CD4-positive, alpha-beta T cell treated with Interleukin-6 at 100 ng/mL for 8 hours (primary cell): ENCODE results near the gene RNF38.
"Not testable (repeated sequence)": the region's sequence is repeated elsewhere in the genome, so short reads cannot be mapped to it uniquely, and the experiment has no call there.

Experiments
- DNase-seq: peaks from one replicate; pipeline ENCODE4 v3.0.0-alpha.2; 2020; ENCODE audit warnings: mixed read lengths, low spot score

RNF38 gene

GRCh38 chr9:36407122-36407723 lies 7.2 kb upstream of the RNF38 start:
- peak; percentile 73 for DNase-seq

DNA sequence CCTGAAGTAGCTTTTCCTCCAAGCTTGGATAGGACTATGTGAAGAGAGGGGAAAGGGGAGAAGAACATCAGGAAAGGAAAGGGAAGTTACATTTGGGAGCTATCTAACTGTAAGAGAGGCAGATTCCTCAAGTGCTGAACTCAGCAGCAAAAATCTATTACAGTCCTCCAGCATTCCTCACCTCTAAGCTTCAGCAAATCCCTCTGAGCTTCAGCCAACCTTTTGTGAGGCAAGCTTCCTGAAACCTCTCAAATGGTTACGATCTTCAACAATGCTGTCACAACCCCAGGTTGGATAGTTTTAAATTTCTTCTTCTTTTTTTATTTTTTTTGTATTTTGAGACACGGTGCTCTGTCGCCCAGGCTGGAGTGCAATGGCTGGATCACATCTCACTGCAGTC lies 2.5 kb upstream of the RNF38 start:
- DNase-seq: no peak

GRCh38 chr9:36401897-36402480 lies 1.9 kb upstream of the RNF38 start:
- no peak for DNase-seq

GRCh38 chr9:36401164-36401740 lies 1.2 kb upstream of the RNF38 start:
- DNase-seq: peak; percentile 81

DNA sequence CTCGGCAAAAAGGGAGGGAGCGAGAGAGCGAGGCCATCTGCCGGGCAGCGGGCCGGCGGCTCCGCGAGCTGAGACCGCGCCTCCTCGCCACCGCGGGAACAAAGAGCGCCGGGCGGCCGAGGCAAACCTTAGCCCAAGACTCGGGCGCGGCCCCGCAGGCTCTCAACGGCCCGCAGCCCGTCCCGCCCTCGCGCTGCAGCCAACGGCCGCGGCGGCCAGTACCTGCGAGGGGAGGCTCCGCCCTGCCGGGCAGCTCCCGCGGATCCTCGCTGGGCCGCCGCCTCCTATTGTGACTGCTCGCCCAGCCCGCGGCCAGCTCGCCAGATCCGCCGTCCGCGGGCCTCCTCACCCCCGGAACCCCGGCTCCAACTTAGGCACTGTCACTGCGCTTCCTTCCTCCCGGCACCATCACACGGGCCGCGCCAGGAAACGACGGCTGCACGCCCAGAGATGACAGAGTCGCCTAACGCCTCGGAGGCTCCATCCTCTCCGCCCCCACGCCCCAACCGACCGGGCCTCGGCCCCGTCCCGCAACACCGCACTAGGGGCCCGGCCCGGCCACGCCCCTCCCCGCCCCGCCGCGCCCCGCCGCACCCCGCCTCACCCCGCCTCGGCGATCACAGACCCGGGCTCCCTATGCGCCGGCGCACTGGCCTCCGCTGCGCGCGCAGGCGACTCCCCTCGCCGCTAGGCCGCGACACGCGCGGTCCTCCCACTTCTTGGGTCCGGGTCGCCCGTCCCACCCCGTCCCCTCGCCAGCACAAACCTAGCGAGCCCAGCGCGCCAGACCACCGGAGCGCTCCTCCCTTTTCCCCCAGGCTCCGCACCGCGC lies 479 bp upstream of the RNF38 start:
- DNase-seq: peak; percentile 88

DNA sequence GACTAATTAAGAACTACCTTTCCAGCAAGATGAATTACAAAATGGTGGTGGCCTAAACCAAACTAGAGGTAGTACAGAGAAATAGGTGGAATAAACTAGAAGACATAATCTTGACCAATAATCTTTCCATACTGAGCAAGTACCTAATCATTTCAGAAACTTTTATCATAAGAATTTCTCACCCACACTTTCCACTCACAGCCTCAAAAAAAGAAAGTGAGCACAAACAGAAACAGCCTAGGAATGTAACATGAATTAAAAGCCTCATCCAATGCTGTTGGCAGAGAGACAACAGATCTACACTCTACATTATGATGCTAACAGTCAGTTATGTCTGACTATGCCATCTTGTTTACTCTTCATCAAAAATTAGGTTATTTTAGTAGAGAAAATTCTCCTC lies 1.3 kb downstream of the RNF38 start:
- no peak for DNase-seq

DNA sequence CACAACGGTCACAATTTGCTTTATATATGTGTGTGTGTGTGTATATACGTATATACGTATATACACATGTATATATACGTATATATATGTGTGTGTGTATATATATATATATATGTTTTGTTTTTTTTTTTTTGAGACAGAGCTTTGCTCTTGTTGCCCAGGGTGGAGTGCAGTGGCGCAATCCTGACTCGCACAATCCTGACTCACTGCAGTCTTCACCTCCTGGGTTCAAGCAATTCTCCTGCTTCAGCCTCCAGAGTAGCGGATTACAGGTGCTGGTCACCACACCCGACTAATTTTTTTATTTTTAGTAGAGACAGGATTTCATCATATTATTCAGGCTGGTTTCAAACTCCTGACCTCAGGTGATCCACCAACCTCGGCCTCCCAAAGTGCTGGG lies 3.1 kb downstream of the RNF38 start:
- DNase-seq: no peak

GRCh38 chr9:36392489-36392888 lies 7.6 kb downstream of the RNF38 start:
- DNase-seq: no peak

GRCh38 chr9:36389590-36389989 lies 10.5 kb downstream of the RNF38 start:
- DNase-seq: no peak

DNA sequence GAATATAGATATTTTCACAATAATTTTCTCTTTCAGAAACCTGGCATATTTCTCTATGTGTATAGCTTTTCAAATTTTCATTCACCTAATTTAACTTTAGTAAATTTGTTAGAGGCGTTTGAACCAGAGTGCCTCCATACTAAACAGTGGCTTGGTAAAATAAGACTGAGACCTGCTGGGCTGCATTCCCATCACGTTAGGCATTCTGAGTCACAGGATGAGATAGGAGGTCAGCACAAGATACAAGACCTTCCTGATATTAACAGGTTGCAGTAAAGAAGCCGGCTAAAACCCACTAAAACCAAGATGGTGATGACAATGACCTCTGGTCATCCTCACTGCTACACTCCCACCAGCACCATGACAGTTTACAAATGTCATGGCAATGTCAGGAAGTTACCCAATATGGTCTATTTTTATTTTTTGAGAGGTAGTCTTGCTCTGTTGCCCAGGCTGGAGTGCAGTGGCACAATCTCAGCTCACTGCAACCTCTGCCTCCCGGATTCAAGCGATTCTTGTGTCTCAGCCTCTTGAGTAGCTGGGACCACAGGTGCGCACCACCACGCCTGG lies 13.6 kb downstream of the RNF38 start:
- DNase-seq: not testable (repeated sequence)

GRCh38 chr9:36382484-36382883 lies 17.6 kb downstream of the RNF38 start:
- no peak for DNase-seq

DNA sequence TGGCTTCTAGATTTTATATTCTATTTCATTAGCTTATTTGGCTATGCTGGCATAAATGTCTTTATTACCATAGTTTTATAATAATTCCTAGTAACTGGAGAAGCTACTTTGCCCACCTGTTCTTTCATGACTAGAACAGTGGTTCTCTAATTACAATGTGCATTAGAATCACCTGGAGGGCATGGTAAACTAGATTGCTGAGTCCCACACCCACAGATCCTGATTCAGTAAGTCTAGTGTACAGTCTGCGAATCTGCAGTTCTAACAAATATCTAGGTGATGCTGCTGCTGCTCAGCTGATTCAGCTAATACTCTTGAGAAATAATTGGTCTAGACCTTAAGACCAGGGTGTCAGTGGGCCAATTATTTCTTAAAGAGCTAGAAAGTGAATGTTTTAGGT lies 35.5 kb downstream of the RNF38 start:
- DNase-seq: no peak

DNA sequence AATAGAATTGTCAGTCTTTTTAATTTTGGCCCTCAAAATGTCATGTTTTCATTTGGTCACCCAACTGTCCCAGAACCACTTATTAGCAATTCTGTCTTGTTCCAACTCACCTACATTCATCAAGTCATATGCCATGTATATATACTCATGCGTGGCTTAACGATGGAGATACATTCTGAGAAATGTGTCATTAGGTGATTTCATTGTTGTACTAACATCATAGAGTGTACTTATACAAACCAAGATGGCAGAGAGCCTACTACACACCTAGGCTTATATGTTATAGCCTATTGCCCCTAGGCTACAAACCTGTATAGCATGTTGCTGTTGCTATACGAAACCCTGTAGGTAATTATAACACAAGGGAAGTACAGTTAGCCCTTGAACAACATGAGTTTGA lies 36.6 kb downstream of the RNF38 start:
- DNase-seq: no peak

DNA sequence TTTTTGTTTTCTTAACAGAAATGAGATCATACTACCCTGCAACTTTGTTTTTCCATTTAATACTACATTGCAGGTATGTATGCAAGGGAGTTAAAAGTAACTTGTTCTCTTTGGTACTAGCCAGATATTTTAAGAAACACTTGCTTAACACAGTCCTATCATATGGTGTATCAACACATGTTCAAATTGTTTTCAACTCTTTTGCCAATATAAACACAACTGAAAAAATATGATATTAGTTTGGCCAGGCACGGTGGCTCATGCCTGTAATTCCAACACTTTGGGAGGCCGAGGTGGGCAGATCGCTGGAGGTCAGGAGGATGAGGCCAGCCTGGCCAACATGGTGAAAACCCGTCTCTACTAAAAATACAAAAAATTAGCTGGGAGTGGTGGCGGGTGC lies 41.6 kb downstream of the RNF38 start:
- DNase-seq: no peak

- DNase-seq: no peak
Measured at GRCh38 chr9:36357639-36358038, 42.4 kb downstream of the RNF38 start.

DNA sequence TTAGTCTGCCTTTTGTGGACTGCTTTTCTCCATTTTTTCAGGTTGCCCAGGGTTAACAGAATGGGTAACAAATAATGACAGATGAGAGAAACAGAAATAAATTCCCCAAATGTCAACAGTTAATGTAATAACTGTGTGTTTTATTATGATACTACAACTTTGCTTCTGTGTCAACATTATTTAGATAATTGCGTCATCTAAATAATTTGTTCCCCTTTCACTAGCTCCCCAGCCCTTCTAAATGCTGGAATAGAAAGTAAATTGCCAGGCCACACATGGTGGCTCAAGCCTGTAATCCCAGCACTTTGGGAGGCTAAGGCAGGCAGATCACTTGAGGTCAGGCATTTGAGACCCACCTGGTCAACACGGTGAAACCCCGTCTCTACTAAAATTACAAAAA lies 53.5 kb downstream of the RNF38 start:
- DNase-seq: no peak

- DNase-seq: no peak
Measured at GRCh38 chr9:36345103-36345846, 54.8 kb downstream of the RNF38 start.

- no peak for DNase-seq
Measured at GRCh38 chr9:36341936-36342577, 58.0 kb downstream of the RNF38 start.

DNA sequence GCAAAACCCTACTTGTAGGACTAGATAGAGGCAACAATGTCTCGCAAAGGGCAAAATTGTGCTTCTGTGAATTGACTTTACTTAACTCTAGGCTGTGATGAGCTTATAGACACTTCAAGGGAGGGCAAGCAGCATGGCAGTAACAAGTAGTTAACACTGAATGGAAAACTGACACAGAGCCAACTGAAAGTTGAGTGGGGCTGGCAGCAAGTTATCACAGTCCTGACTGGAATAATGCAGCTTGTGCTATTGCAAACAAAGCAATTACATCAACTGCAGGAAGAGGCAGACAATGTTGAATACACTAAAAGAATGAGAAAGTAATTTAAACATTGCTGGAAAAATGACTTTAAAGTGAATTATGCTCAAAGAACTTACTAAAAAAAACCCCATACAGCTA lies 62.2 kb downstream of the RNF38 start:
- DNase-seq: no peak

DNA sequence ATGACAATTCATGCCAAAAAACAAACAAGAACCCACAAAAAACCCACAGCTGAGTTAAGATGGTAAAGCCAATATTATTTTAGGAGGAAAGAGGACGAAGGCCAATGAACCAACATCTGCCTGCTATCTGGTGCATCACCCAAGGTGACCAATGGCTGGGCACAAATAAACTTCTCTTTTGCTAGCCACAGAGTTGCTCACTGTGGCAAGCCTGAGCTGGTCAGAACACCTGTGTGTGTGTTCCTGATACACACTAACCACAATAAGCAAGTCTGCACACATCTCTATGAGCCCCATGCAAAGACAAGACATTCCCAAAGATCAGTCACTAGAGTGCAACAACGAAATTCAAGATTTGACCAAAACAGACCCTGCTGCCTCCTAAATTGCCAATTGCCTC lies 63.1 kb downstream of the RNF38 start:
- no peak for DNase-seq

- no peak for DNase-seq
Measured at GRCh38 chr9:36336131-36336907, 63.8 kb downstream of the RNF38 start.
